IMR-90 (cell line): Measurements from ENCODE around the gene UBR1. TPM values are rescaled to one million over a fixed set of nuclear protein-coding genes. Genes with fewer than 3 reads are reported as not detected.

Experiments used
- ATAC-seq: fragments of 200-7000 bp; cut with Tn5 transposase; 2 replicates; pipeline ENCODE4 v1.9.1; 2020; ENCODE audit warnings: low read depth, mild to moderate bottlenecking, moderate library complexity
- BruUV-seq: library from RNA; stranded (reverse); fragments of 400-500 nt; replicated peaks from 2 replicates; lab custom pipeline; 2021; lab: Mats Ljungman, UMichigan
- CTCF ChIA-PET: fragments of 300-600 bp; formaldehyde crosslinking; extraction: SDS; loops from one replicate; lab custom pipeline; 2021; ENCODE audit warnings: antibody characterized with exemption; lab: Yijun Ruan, JAX
- POLR2A ChIA-PET: fragments of 300-600 bp; sonication (Branson Sonifier 250); formaldehyde crosslinking; loops from one replicate; lab custom pipeline; 2022; ENCODE audit warnings: antibody characterized with exemption; ENCODE audit not compliant: unreplicated experiment; lab: Charles Lee
- DNase-seq: peaks from one replicate; pipeline ENCODE4 v3.0.0; 2013
- H2AFZ ChIP-seq: replicated peaks from 2 replicates; pipeline ENCODE3; 2013; ENCODE audit warnings: low read length, mild to moderate bottlenecking; ENCODE audit not compliant: poor library complexity
- H2AK5ac ChIP-seq: 2 replicates; pipeline ENCODE4 v1.6.1; 2013; ENCODE audit warnings: low read depth, low read length, inconsistent platforms
- H2AK9ac ChIP-seq: replicated peaks from 2 replicates; pipeline ENCODE3; 2013; ENCODE audit warnings: mild to moderate bottlenecking, low read depth, low read length, moderate library complexity; ENCODE audit not compliant: poor library complexity
- H2BK120ac ChIP-seq: 2 replicates; pipeline ENCODE4 v1.6.1; 2013; ENCODE audit warnings: low read depth, low read length, inconsistent platforms
- H2BK15ac ChIP-seq: 3 replicates; pipeline ENCODE4 v1.6.1; 2013; ENCODE audit warnings: low read depth, low read length, inconsistent platforms
- H2BK20ac ChIP-seq: 2 replicates; pipeline ENCODE4 v1.6.1; 2013; ENCODE audit warnings: low read depth, mild to moderate bottlenecking, inconsistent platforms, low read length, moderate library complexity
- H2BK5ac ChIP-seq: 2 replicates; pipeline ENCODE4 v1.6.1; 2013; ENCODE audit warnings: mild to moderate bottlenecking, low read depth, low read length, inconsistent platforms; ENCODE audit not compliant: poor library complexity, severe bottlenecking
- H3K14ac ChIP-seq: replicated peaks from 2 replicates; pipeline ENCODE4 v1.6.1; 2013; ENCODE audit warnings: low read depth, low read length, inconsistent platforms
- H3K18ac ChIP-seq: 2 replicates; pipeline ENCODE4 v1.6.1; 2013; ENCODE audit warnings: low read depth, low read length, control low read depth
- H3K23ac ChIP-seq: 2 replicates; pipeline ENCODE4 v1.6.1; 2013; ENCODE audit warnings: low read depth, low read length, inconsistent platforms
- H3K27ac ChIP-seq: 2 replicates; pipeline ENCODE4 v1.5.1; 2013; ENCODE audit warnings: mild to moderate bottlenecking, control low read depth, low read length; ENCODE audit not compliant: insufficient read depth
- H3K27me3 ChIP-seq: 2 replicates; pipeline ENCODE4 v1.6.1; 2013; ENCODE audit warnings: low read length; ENCODE audit not compliant: control insufficient read depth, insufficient read depth
- H3K36me3 ChIP-seq: 2 replicates; pipeline ENCODE4 v1.6.1; 2013; ENCODE audit warnings: low read length, mixed read lengths; ENCODE audit not compliant: control insufficient read depth, insufficient read depth
- H3K4ac ChIP-seq: 2 replicates; pipeline ENCODE4 v1.6.1; 2013; ENCODE audit warnings: low read depth, low read length, inconsistent platforms
- H3K4me1 ChIP-seq: 2 replicates; pipeline ENCODE4 v1.6.1; 2013; ENCODE audit warnings: low read length, mixed read lengths; ENCODE audit not compliant: control insufficient read depth, insufficient read depth
- H3K4me2 ChIP-seq: 2 replicates; pipeline ENCODE4 v1.6.1; 2013; ENCODE audit warnings: low read depth, mild to moderate bottlenecking, control low read depth, low read length, moderate library complexity
- H3K4me3 ChIP-seq: 2 replicates; pipeline ENCODE4 v1.5.1; 2013; ENCODE audit warnings: low read depth, mild to moderate bottlenecking, control low read depth, low read length, moderate library complexity; ENCODE audit not compliant: insufficient read depth
- H3K56ac ChIP-seq: 2 replicates; pipeline ENCODE4 v1.6.1; 2013; ENCODE audit warnings: low read length, inconsistent platforms; ENCODE audit not compliant: insufficient read depth; ENCODE audit errors: extremely low read depth
- H3K79me1 ChIP-seq, 2 experiments: 2 replicates each; pipeline ENCODE4 v1.6.1; 2013; ENCODE audit warnings: low read length in 2 of 2, inconsistent platforms in 1 of 2, low read depth in 1 of 2
- H3K9ac ChIP-seq: 2 replicates; pipeline ENCODE4 v1.6.1; 2013; ENCODE audit warnings: low read depth, low read length, control low read depth
- H3K9me1 ChIP-seq: 2 replicates; pipeline ENCODE4 v1.6.1; 2013; ENCODE audit warnings: low read length, inconsistent platforms; ENCODE audit not compliant: insufficient read depth
- H3K9me3 ChIP-seq: 2 replicates; pipeline ENCODE4 v1.6.1; 2013; ENCODE audit warnings: low read length; ENCODE audit not compliant: control insufficient read depth, insufficient read depth
- H4K20me1 ChIP-seq: 2 replicates; pipeline ENCODE4 v1.6.1; 2013; ENCODE audit warnings: low read length, inconsistent platforms; ENCODE audit not compliant: insufficient read depth
- H4K5ac ChIP-seq: 2 replicates; pipeline ENCODE4 v1.6.1; 2013; ENCODE audit warnings: mild to moderate bottlenecking, low read depth, low read length, control low read depth
- H4K8ac ChIP-seq, 2 experiments: 2 replicates each; pipeline ENCODE4 v1.6.1; 2013; ENCODE audit warnings: low read depth in 2 of 2, low read length in 2 of 2, control low read depth in 1 of 2, inconsistent platforms in 1 of 2
- H4K91ac ChIP-seq: 2 replicates; pipeline ENCODE4 v1.6.1; 2013; ENCODE audit warnings: low read depth, low read length, inconsistent platforms; ENCODE audit not compliant: insufficient read depth
- CHD1 ChIP-seq: IDR thresholded peaks from 2 replicates; pipeline ENCODE4 v1.6.1; 2012; ENCODE audit warnings: low read depth, low read length, improper control_type of control experiment
- ELK1 ChIP-seq: fragments of 150-350 bp; IDR thresholded peaks from 2 replicates; pipeline ENCODE4 v1.6.1; 2016; ENCODE audit warnings: low read depth, mild to moderate bottlenecking, low read length, moderate library complexity, borderline replicate concordance
- FOS ChIP-seq: fragments of 150-350 bp; IDR thresholded peaks from 2 replicates; pipeline ENCODE4 v1.6.1; 2016; ENCODE audit warnings: low read depth, low read length
- MAFK ChIP-seq: IDR thresholded peaks from 2 replicates; pipeline ENCODE4 v1.6.1; 2012; ENCODE audit warnings: low read depth, low read length, improper control_type of control experiment
- POLR2A ChIP-seq: IDR thresholded peaks from 2 replicates; pipeline ENCODE4 v1.6.1; 2012; ENCODE audit warnings: mild to moderate bottlenecking, low read depth, low read length
- RCOR1 ChIP-seq: IDR thresholded peaks from 2 replicates; pipeline ENCODE4 v1.6.1; 2012; ENCODE audit warnings: mild to moderate bottlenecking, low read length, improper control_type of control experiment; ENCODE audit not compliant: insufficient replicate concordance
- RFX5 ChIP-seq: IDR thresholded peaks from 2 replicates; pipeline ENCODE4 v1.8.0; 2012; ENCODE audit warnings: low read depth, mild to moderate bottlenecking, low read length, moderate library complexity
- WGBS, 2 experiments: methylation state at CpG; one replicate each; pipeline versions ENCODE4 v1.1.5 to v1.1.7; 2013; ENCODE audit warnings: missing lambda C conversion rate in 2 of 2; ENCODE audit not compliant: insufficient read length in 1 of 2; ENCODE audit errors: extremely low coverage in 2 of 2; 5-methylcytosine and 5-hydroxymethylcytosine counted together
- dilution Hi-C: fragments of 300-500 bp; cut with HindIII; formaldehyde crosslinking; loops from one replicate; pipeline ENCODE4 v1.14.3; 2018; ENCODE audit warnings: low sequenced_read_pairs; ENCODE audit not compliant: unreplicated experiment
- in situ Hi-C: fragments of 300-500 bp; cut with MboI; formaldehyde crosslinking; loops from 3 replicates; pipeline ENCODE4 v1.14.3; 2019; ENCODE audit warnings: low sequenced_read_pairs, inconsistent platforms, mixed read lengths
- intact Hi-C: fragments of 100-400 bp; cut with micrococcal nuclease; formaldehyde crosslinking; loops from 2 replicates; pipeline ENCODE4 v1.10.0; 2022
- polyA plus RNA-seq, 3 experiments: library from polyadenylated mRNA; depleted of rRNA; stranded (reverse); fragments of >200 nt; gene quantifications; 2 replicates each; pipeline ENCODE4 v1.2.3, GENCODE V29; 2012; ENCODE audit warnings: low replicate concordance in 1 of 3
- total RNA-seq: library from RNA; depleted of rRNA; stranded (reverse); fragments of >200 nt; gene quantifications from 2 replicates; pipeline ENCODE4 v1.2.3, GENCODE V29; 2012

Gene UBR1
- total and polyA plus RNA-seq, 2 of the 4 experiments (the other 2 are of a cell fraction): 6.5 to 30.1 TPM

DNA sequence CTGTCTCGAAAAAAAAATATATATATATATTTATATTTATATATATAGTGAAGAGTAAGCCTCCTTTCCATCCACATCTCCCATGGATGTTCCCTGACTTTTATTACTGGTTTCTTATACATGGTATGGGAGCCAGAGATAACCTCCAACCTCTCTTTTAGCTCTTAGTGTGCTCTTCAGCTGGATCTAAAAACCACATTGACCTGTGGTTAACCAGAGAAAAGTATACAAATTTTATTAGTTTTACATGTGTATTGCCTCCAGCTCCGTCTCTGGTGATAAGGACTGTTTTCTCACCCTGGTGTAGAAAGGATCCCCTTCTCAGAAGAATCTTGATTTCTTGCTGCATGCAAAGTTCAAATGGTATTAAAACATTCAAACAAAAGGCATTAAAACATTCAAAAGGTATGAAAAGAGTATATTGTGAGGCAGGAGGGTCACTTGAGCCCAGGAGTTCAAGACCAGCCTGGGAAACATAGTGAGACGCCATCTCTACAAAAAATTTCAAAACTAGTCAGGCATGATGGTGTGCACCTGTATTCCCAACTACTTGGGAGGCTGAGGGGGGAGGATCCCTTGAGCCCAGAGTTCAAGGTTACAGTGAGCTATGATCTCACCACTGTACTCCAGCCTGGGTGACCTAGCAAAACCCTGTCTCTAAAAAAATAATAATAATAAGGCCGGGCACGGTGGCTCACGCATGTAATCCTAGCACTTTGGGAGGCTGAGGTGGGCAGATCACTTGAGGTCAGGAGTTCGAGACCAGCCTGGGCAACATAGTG lies 171.8 kb downstream of the UBR1 start:
- Histone ChIP-seq H3K18ac (no peak overlapping the region), H3K56ac (no peak overlapping the region), H2BK15ac (no peak overlapping the region), H2AFZ (no peak overlapping the region), H3K4me2 (no peak overlapping the region), H3K9me1 (0 out of 2 replicates have a peak, but pooled peaks cover 2% of the 10 kb centered on the region), H4K8ac (no peak overlapping the region), H3K27ac (no peak overlapping the region), H2AK5ac (no peak overlapping the region), H4K20me1 (no peaks in the 10 kb centered on the region), H3K36me3 (no peaks in the 10 kb centered on the region), H3K23ac (no peak overlapping the region), H2BK5ac (no peak overlapping the region), H3K14ac (no peak overlapping the region), H2BK20ac (no peak overlapping the region), H2BK120ac (no peak overlapping the region), H4K5ac (no peak overlapping the region), H3K4me1 (no peaks in the 10 kb centered on the region), H3K27me3 (no peaks in the 10 kb centered on the region), H3K79me1 (no peaks in the 10 kb centered on the region), H3K9me3 (no peaks in the 10 kb centered on the region), H3K9ac (no peak overlapping the region), H4K91ac (no peak overlapping the region), H2AK9ac (no peak overlapping the region), H3K4me3 (no peak overlapping the region), H3K4ac (no peak overlapping the region)
- dilution Hi-C loops (no loop called here), intact Hi-C loops (no loop called here), in situ Hi-C loops (no loop called here)
- no CpG with 5 or more reads among the region's 7 CpGs for WGBS, 2 experiments
- DNase-seq (peak; percentile 53), ATAC-seq (no peak; the same call in 1 of the 2 replicates)
- ChIA-PET CTCF (no interaction called here), POLR2A (no interaction called here)
- no TSS peak for BruUV-seq
- TF ChIP-seq ELK1 (no peak), RFX5 (no peak), FOS (no peak), POLR2A (no peak), RCOR1 (no peak), MAFK (no peak), CHD1 (no peak)
